Erythroblast (primary cell): Measurements from ENCODE around the gene ANKZF1.

Source experiments
- DNase-seq, 2 experiments: peaks; one replicate each; lab custom pipeline; 2025; lab: John Stamatoyannopoulos, UW
- GATA1 ChIP-seq: IDR thresholded peaks from 2 replicates; pipeline ENCODE4 v1.6.1; 2011; ENCODE audit warnings: low read depth, mild to moderate bottlenecking, control low read depth, low read length, moderate library complexity
- POLR2A ChIP-seq: IDR thresholded peaks from 2 replicates; pipeline ENCODE4 v1.6.1; 2011; ENCODE audit warnings: mild to moderate bottlenecking, low read length

ANKZF1 gene

GRCh38 chr2:219204425-219205164 lies 25.0 kb upstream of the ANKZF1 start:
- TF ChIP-seq POLR2A (no peak), GATA1 (no peak)
- DNase-seq = no peak

- no peak for DNase-seq
- TF ChIP-seq POLR2A (no peak), GATA1 (no peak)
These were observed 24.5 kb upstream of the ANKZF1 start for GRCh38 chr2:219205165-219205538.

- DNase-seq = no peak
- TF ChIP-seq GATA1 = no peak
- TF ChIP-seq POLR2A = no peak
These were observed 23.7 kb upstream of the ANKZF1 start for GRCh38 chr2:219205981-219206327.

GRCh38 chr2:219206328-219207133 lies 23.1 kb upstream of the ANKZF1 start, which contains the start of gene ZFAND2B:
ZFAND2B (plus strand) TSS chr2:219206782; CDS start chr2:219206988, 206 bp downstream.
- TF ChIP-seq POLR2A (peak; percentile 97), GATA1 (no peak)
- peak; percentile 95 to 97 for DNase-seq

GRCh38 chr2:219207134-219207883 lies 22.3 kb upstream of the ANKZF1 start:
- DNase-seq = no peak
- TF ChIP-seq POLR2A = peak; percentile 19
- no peak for TF ChIP-seq GATA1

- peak in 1 of 2 experiments; percentile 48 for DNase-seq
- TF ChIP-seq POLR2A = peak; percentile 13
- TF ChIP-seq GATA1 = no peak
These were observed 21.5 kb upstream of the ANKZF1 start for GRCh38 chr2:219207884-219208740.

- TF ChIP-seq GATA1 (no peak), POLR2A (no peak)
- no peak for DNase-seq
These were observed 20.1 kb upstream of the ANKZF1 start for GRCh38 chr2:219209236-219210195.

GRCh38 chr2:219210196-219210885 lies 19.3 kb upstream of the ANKZF1 start:
- no peak for DNase-seq

GRCh38 chr2:219210886-219211362 lies 18.7 kb upstream of the ANKZF1 start:
- TF ChIP-seq POLR2A (peak; percentile 1), GATA1 (no peak)
- DNase-seq = no peak

More at GRCh38 chr2:219210196-219210885, 19.3 kb upstream of the ANKZF1 start:
- TF ChIP-seq POLR2A (peak; percentile 34), GATA1 (no peak)

- no peak for DNase-seq
- TF ChIP-seq GATA1 = no peak
- no peak for TF ChIP-seq POLR2A
These were observed 16.6 kb upstream of the ANKZF1 start for GRCh38 chr2:219213026-219213415.

- TF ChIP-seq GATA1 = no peak
- TF ChIP-seq POLR2A = no peak
- DNase-seq = no peak
These were observed 16.0 kb upstream of the ANKZF1 start for GRCh38 chr2:219213486-219214071.
